A549 (cell line): ENCODE data around the gene RHBG. TPM values are rescaled to one million over a fixed set of nuclear protein-coding genes. Genes with fewer than 3 reads are reported as not detected.

Experiments used
- ATAC-seq, 2 experiments: fragments of 200-7000 bp in 1 of 2; fragments of >200 bp in 1 of 2; cut with Nextera tagmentation in 1 of 2; cut with Tn5 transposase in 1 of 2; 3 replicates each; pipeline versions ENCODE4 v1.8.0 to v1.9.1; 2018 to 2020; ENCODE audit warnings: mild to moderate bottlenecking in 1 of 2, moderate library complexity in 1 of 2
- CTCF ChIA-PET: fragments of 300-600 bp; sonication (Branson Sonifier 250); formaldehyde crosslinking; extraction: SDS; loops from one replicate; lab custom pipeline; 2021; ENCODE audit warnings: antibody characterized with exemption, inconsistent platforms; lab: Yijun Ruan, JAX
- POLR2A ChIA-PET: fragments of 350-600 bp; formaldehyde crosslinking; extraction: SDS; loops from one replicate; lab custom pipeline; 2021; ENCODE audit warnings: antibody characterized with exemption, inconsistent platforms; lab: Yijun Ruan, JAX
- DNase-seq, 2 experiments: peaks; one replicate each; pipeline versions ENCODE4 v3.0.0 to v3.0.0-alpha.2; 2011 to 2016; ENCODE audit warnings: low read depth in 1 of 2, low spot score in 1 of 2
- FAIRE-seq: peaks from 2 replicates; lab custom pipeline; 2011; peaks lifted over from hg19 to GRCh38; lab: Jason Lieb, UNC
- H3K27ac ChIP-seq, 2 experiments: fragments of >200 bp; sonication (Bioruptor Twin); formaldehyde crosslinking; 3 replicates each; pipeline ENCODE4 v1.5.1; 2016 to 2017
- H3K4me1 ChIP-seq: fragments of >200 bp; sonication (Bioruptor Twin); formaldehyde crosslinking; 3 replicates; pipeline ENCODE4 v1.6.1; 2016
- H3K4me2 ChIP-seq: fragments of >200 bp; sonication (Bioruptor Twin); formaldehyde crosslinking; 3 replicates; pipeline ENCODE4 v1.6.1; 2016
- H3K4me3 ChIP-seq: fragments of >200 bp; sonication (Bioruptor Twin); formaldehyde crosslinking; 3 replicates; pipeline ENCODE4 v1.5.1; 2016
- H3K9me3 ChIP-seq: fragments of >200 bp; sonication (Bioruptor Twin); formaldehyde crosslinking; 3 replicates; pipeline ENCODE4 v1.6.1; 2016
- BHLHE40 ChIP-seq: IDR thresholded peaks from 2 replicates; pipeline ENCODE4 v1.6.1; 2012; ENCODE audit warnings: low read depth, low read length, inconsistent platforms
- CEBPB ChIP-seq, 2 experiments: fragments of >200 bp in 1 of 2; sonication (Bioruptor Twin) in 1 of 2; formaldehyde crosslinking in 1 of 2; IDR thresholded peaks; 2 replicates each; pipeline ENCODE4 v1.6.1; 2012 to 2016
- ELK1 ChIP-seq: fragments of 150-350 bp; IDR thresholded peaks from 2 replicates; pipeline ENCODE4 v1.6.1; 2014; ENCODE audit warnings: low read depth, mild to moderate bottlenecking, low read length
- ESRRA ChIP-seq: fragments of 150-350 bp; IDR thresholded peaks from 2 replicates; pipeline ENCODE4 v1.6.1; 2014; ENCODE audit warnings: mild to moderate bottlenecking, low read length, borderline replicate concordance
- FOSB ChIP-seq: fragments of 250-450 bp; sonication (Bioruptor Pico); IDR thresholded peaks from 2 replicates; pipeline ENCODE4 v1.5.0; 2020; ENCODE audit warnings: mild to moderate bottlenecking, moderate library complexity
- GATA3 ChIP-seq: IDR thresholded peaks from 2 replicates; pipeline ENCODE4 v1.6.1; 2012; ENCODE audit warnings: borderline replicate concordance
- HES2 ChIP-seq: fragments of >200 bp; sonication (Bioruptor Twin); formaldehyde crosslinking; IDR thresholded peaks from 2 replicates; pipeline ENCODE4 v1.6.1; 2016
- HEYL ChIP-seq: fragments of 250-450 bp; sonication (Bioruptor Pico); IDR thresholded peaks from 2 replicates; pipeline ENCODE4 v1.8.0; 2021; ENCODE audit warnings: mild to moderate bottlenecking, moderate library complexity
- HOXA7 ChIP-seq: fragments of 250-450 bp; sonication (Bioruptor Pico); IDR thresholded peaks from 2 replicates; pipeline ENCODE4 v1.5.0; 2020; ENCODE audit warnings: mild to moderate bottlenecking, moderate library complexity
- JUN ChIP-seq, 2 experiments: fragments of >200 bp; sonication (Bioruptor Twin); formaldehyde crosslinking; IDR thresholded peaks; 2 replicates in 1 of 2; 3 replicates in 1 of 2; pipeline ENCODE4 v1.6.1; 2016 to 2017
- KDM5A ChIP-seq: fragments of 200-600 bp; sonication (generic); IDR thresholded peaks from 2 replicates; pipeline ENCODE4 v1.6.1; 2016; ENCODE audit warnings: antibody characterized with exemption, mild to moderate bottlenecking
- MAZ ChIP-seq: fragments of 150-350 bp; IDR thresholded peaks from 2 replicates; pipeline ENCODE4 v1.6.1; 2014; ENCODE audit warnings: antibody characterized with exemption, low read depth, low read length, borderline replicate concordance
- MYC ChIP-seq: IDR thresholded peaks from 2 replicates; pipeline ENCODE4 v1.6.1; 2012; ENCODE audit warnings: mild to moderate bottlenecking, inconsistent platforms, low read length, improper control_type of control experiment, borderline replicate concordance
- PHF8 ChIP-seq: fragments of 200-600 bp; sonication (generic); IDR thresholded peaks from 2 replicates; pipeline ENCODE4 v1.6.1; 2016; ENCODE audit warnings: low read depth, mild to moderate bottlenecking, antibody characterized with exemption, moderate library complexity, borderline replicate concordance
- RNF2 ChIP-seq: fragments of 200-600 bp; sonication (generic); IDR thresholded peaks from 2 replicates; pipeline ENCODE4 v1.6.1; 2016; ENCODE audit warnings: low read depth, mild to moderate bottlenecking, antibody characterized with exemption, moderate library complexity, borderline replicate concordance
- SMC3 ChIP-seq: fragments of >200 bp; sonication (Bioruptor Twin); formaldehyde crosslinking; IDR thresholded peaks from 3 replicates; pipeline ENCODE4 v1.6.1; 2018; ENCODE audit warnings: inconsistent platforms
- ZC3H11A ChIP-seq: fragments of 450-650 bp; IDR thresholded peaks from 2 replicates; pipeline ENCODE4 v1.6.1; 2014; ENCODE audit warnings: antibody characterized with exemption, mild to moderate bottlenecking
- ZNF302 ChIP-seq: fragments of 250-450 bp; sonication (Bioruptor Pico); IDR thresholded peaks from 2 replicates; pipeline ENCODE4 v1.9.0; 2021; ENCODE audit warnings: inconsistent platforms, mild to moderate bottlenecking, moderate library complexity
- ZSCAN20 ChIP-seq: fragments of 250-450 bp; sonication (Bioruptor Pico); IDR thresholded peaks from 2 replicates; pipeline ENCODE4 v1.8.0; 2022; ENCODE audit warnings: mild to moderate bottlenecking, moderate library complexity
- WGBS: methylation state at CpG from one replicate; pipeline ENCODE4 v1.1.6; 2017; ENCODE audit errors: missing lambda C conversion rate; 5-methylcytosine and 5-hydroxymethylcytosine counted together
- polyA plus RNA-seq, 4 experiments: library from polyadenylated mRNA; depleted of rRNA in 3 of 4; stranded (reverse); fragments of >200 nt; fragmentation: RNase III in 1 of 4; extraction: RNeasy Plus Mini Kit Qiagen cat#74134 plus additional on column Dnase treatment in 1 of 4; gene quantifications; 2 replicates in 3 of 4; 3 replicates in 1 of 4; pipeline ENCODE4 v1.2.3, GENCODE V29; 2011 to 2017
- TF ChIP-seq, protein P1 (sequence below): IDR thresholded peaks from 2 replicates; pipeline ENCODE4 v1.6.1; 2012
- TF ChIP-seq, protein P2 (sequence below): fragments of 450-650 bp; IDR thresholded peaks from 2 replicates; pipeline ENCODE4 v1.6.1; 2014; ENCODE audit warnings: antibody characterized with exemption

Gene RHBG
- polyA plus RNA-seq, 2 of the 4 experiments (the other 2 are of a cell fraction) = 0.06 TPM; not detected in 1

DNA sequence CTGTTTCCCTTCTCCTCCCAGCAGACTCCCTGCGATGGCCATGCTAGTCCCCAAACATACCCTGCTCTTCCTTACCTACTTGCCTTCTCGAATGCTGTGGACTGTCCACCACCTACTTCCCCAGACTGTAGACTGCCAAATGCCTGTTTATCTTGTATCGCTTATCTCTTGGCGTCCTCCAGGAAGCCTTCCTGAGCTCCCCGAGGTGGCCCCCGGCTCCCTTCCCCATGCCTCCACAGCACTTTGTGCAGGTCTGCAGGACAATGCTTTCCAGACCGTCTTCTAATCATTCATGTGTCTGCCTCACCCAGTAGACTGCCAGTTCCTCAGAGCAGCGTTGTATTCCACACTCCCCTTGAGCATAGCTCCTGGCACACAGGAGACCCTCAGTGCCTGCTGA is 41.7 kb downstream of the RHBG start:
- no peaks in the 10 kb centered on the region for H3K9me3 ChIP-seq
- 73% methylated on average over 8 of the region's 8 CpGs for WGBS
- no peak overlapping the region for H3K27ac ChIP-seq
- TF ChIP-seq FOSB (CRISPR knock-in tag) (no peak), HES2 (no peak), BHLHE40 (no peak), MAZ (no peak), JUN (IDR thresholded peaks at IDR 0.05) (no peak), ELK1 (no peak), SMC3 (no peak)
- TF ChIP-seq, protein P1, sequence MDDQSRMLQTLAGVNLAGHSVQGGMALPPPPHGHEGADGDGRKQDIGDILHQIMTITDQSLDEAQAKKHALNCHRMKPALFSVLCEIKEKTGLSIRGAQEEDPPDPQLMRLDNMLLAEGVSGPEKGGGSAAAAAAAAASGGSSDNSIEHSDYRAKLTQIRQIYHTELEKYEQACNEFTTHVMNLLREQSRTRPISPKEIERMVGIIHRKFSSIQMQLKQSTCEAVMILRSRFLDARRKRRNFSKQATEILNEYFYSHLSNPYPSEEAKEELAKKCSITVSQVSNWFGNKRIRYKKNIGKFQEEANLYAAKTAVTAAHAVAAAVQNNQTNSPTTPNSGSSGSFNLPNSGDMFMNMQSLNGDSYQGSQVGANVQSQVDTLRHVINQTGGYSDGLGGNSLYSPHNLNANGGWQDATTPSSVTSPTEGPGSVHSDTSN = no peak
- TF ChIP-seq, protein P2, sequence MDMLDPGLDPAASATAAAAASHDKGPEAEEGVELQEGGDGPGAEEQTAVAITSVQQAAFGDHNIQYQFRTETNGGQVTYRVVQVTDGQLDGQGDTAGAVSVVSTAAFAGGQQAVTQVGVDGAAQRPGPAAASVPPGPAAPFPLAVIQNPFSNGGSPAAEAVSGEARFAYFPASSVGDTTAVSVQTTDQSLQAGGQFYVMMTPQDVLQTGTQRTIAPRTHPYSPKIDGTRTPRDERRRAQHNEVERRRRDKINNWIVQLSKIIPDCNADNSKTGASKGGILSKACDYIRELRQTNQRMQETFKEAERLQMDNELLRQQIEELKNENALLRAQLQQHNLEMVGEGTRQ = no peak
- TF ChIP-seq, all 56 proteins: peak for 0
- DNase-seq (no peak), FAIRE-seq (no peak), ATAC-seq (no peak)
- Histone ChIP-seq H3K4me3 (no peak overlapping the region), H3K4me2 (no peak overlapping the region), H3K4me1 (no peaks in the 10 kb centered on the region)
- POLR2A ChIA-PET = interaction anchor here (0.9 kb wide), 1 partner anchor 10 kb away, joined by 3 read pairs; no protein-coding TSS in a partner anchor
- CTCF ChIA-PET = interaction anchor here (0.8 to 29.4 kb wide), 6 partner anchors 9 to 46 kb away, joined by 3 to 487 read pairs (median 6); no protein-coding TSS in a partner anchor

DNA sequence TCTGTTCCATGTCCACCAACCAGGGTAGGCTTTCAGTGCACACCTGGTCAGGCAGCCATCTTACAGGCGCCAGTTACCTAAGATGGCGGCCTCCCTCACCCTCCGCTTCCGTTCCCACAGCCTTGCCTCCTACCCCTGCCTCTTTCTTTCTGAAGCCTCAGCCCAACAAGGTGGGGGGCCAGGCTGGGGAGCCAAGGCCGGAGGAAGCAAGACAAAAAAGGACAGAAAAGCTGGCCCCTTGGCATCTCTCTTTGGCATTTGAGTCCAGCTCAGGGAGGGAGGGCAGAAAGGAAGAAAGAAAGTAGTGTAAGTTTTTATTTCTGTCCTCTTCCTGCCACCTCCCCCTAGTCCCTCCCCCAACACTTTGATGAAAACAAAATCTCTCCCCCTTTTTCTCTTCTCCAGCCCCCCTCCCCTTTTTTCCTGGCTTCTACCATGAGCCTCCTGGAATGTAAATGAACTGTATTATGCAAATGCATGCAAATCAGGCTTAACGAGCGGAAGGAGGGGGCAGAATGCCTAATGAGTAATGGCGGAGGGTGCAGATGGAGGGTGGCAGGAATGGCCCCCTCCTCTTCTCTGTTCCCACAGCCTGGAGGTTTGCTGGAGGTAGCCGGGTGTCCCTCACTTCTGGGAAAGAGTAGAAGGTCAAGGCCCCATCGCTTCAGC is 43.8 kb downstream of the RHBG start:
- Histone ChIP-seq H3K27ac (no peak overlapping the region), H3K4me2 (no peak overlapping the region), H3K4me1 (peaks cover 5% of the 10 kb centered on the region; the same call in 1 of the 3 replicates), H3K9me3 (no peaks in the 10 kb centered on the region), H3K4me3 (no peak overlapping the region)
- ChIA-PET POLR2A (no interaction called here), CTCF (interaction anchor here (1.0 to 29.4 kb wide), 5 partner anchors 10 to 33 kb away, joined by 3 to 487 read pairs (median 6); no protein-coding TSS in a partner anchor)
- DNase-seq (no peak), ATAC-seq (no peak), FAIRE-seq (no peak)
- 86% methylated on average over 10 of the region's 10 CpGs for WGBS
- no peak for TF ChIP-seq ZNF302
- TF ChIP-seq ELK1 = no peak

- Histone ChIP-seq H3K4me3 (no peak overlapping the region), H3K4me1 (peaks cover 5% of the 10 kb centered on the region; the same call in 1 of the 3 replicates), H3K27ac (no peak overlapping the region), H3K9me3 (no peaks in the 10 kb centered on the region), H3K4me2 (no peak overlapping the region)
- POLR2A ChIA-PET = no interaction called here
- 88% methylated on average over 7 of the region's 10 CpGs for WGBS
- TF ChIP-seq RNF2 (no peak), FOSB (CRISPR knock-in tag) (no peak), CEBPB (IDR thresholded peaks at IDR 0.05) (no peak), ZC3H11A (no peak), PHF8 (no peak), HOXA7 (CRISPR knock-in tag) (no peak), HEYL (CRISPR knock-in tag) (no peak), JUN (IDR thresholded peaks at IDR 0.05) (no peak), KDM5A (no peak), MYC (no peak), ZSCAN20 (CRISPR knock-in tag) (no peak), ESRRA (no peak), GATA3 (no peak)
- TF ChIP-seq, protein P1 = no peak
- ATAC-seq (no peak), FAIRE-seq (no peak), DNase-seq (no peak)
- CTCF ChIA-PET = interaction anchor here (1.0 to 29.4 kb wide), 7 partner anchors 9 to 44 kb away, joined by 3 to 487 read pairs (median 6); no protein-coding TSS in a partner anchor
These were observed 44.6 kb downstream of the RHBG start for GRCh38 chr1:156413391-156414246.
